ENCODE measurements around the gene ARHGEF28.

- no peak for TF ChIP-seq CTCF (IDR thresholded peaks at IDR 0.05; ENCODE audit: low read depth, low read length, poor library complexity, severe bottlenecking)
- TF ChIP-seq EZH2phosphoT487 (IDR thresholded peaks at IDR 0.05; ENCODE audit: borderline replicate concordance, low read length) = no peak
Observed at GRCh38 chr5:73922224-73922623, 296.2 kb downstream of the ARHGEF28 start.

Data from DOHH2 (cell line).